Psoas muscle (tissue), 8 donors: ENCODE measurements around the gene PCED1B. TPM values are rescaled to one million over a fixed set of nuclear protein-coding genes. Genes with fewer than 3 reads are reported as not detected.

Experiments used
- ATAC-seq, 4 donors: fragments of 200-7000 bp; cut with Tn5 transposase; one replicate each; pipeline ENCODE4 v1.9.1; 2020; ENCODE audit warnings: moderate library complexity in 3 of 4, mild to moderate bottlenecking in 2 of 4
- DNase-seq, 2 donors: peaks; one replicate each; pipeline ENCODE4 v3.0.0-alpha.2; 2020
- H3K27ac ChIP-seq: fragments of 200-600 bp; one replicate; pipeline ENCODE4 v1.8.0; 2022
- H3K27me3 ChIP-seq, 3 donors: fragments of 200-600 bp in 1 of 3; one replicate each; pipeline versions ENCODE4 v1.6.1 to v1.8.0; 2013 to 2022; ENCODE audit warnings: low read length in 2 of 3, mild to moderate bottlenecking in 2 of 3, moderate library complexity in 1 of 3; ENCODE audit not compliant: insufficient read depth in 3 of 3
- H3K36me3 ChIP-seq, 2 donors: fragments of 200-600 bp in 1 of 2; one replicate each; pipeline versions ENCODE4 v1.6.1 to v1.8.0; 2013 to 2022; ENCODE audit warnings: low read depth in 1 of 2, mild to moderate bottlenecking in 1 of 2, moderate library complexity in 1 of 2; ENCODE audit not compliant: insufficient read depth in 1 of 2
- H3K4me1 ChIP-seq: fragments of 200-600 bp; one replicate; pipeline ENCODE4 v1.8.0; 2022
- H3K4me3 ChIP-seq: fragments of 200-600 bp; one replicate; pipeline ENCODE4 v1.8.0; 2022; ENCODE audit warnings: mild to moderate bottlenecking
- H3K9me3 ChIP-seq: fragments of 200-600 bp; one replicate; pipeline ENCODE4 v1.8.0; 2022
- CTCF ChIP-seq: fragments of 200-600 bp; IDR thresholded peaks from one replicate; pipeline ENCODE4 v1.8.0; 2022; ENCODE audit warnings: antibody characterized with exemption
- WGBS, 3 donors: extraction: QIAGEN DNeasy Blood & Tissue Kit; methylation state at CpG; one replicate each; pipeline versions ENCODE4 v1.1.6 to v1.1.7; 2013; 5-methylcytosine and 5-hydroxymethylcytosine counted together
- intact Hi-C, 2 donors: fragments of 100-400 bp; cut with DNase I; formaldehyde crosslinking; loops; one replicate each; pipeline versions ENCODE4 v1.11.0 to v1.14.2; 2022
- polyA plus RNA-seq, 3 donors: library from polyadenylated mRNA; stranded (reverse); fragments of 200-250 nt; gene quantifications; one replicate each; pipeline ENCODE4 v1.2.3, GENCODE V29; 2013
- total RNA-seq, 4 donors: library from RNA; stranded (reverse); fragmentation: NEBNext Ultra II Directional in 2 of 4; extraction: Animal tissue kit (Norgen Biotek cat#: 25700) in 2 of 4; gene quantifications; one replicate each; pipeline versions ENCODE4 v1.2.1 to v1.2.4, GENCODE V29; 2021 to 2023
- donor health status: healthy with polysubstance abuse.
- donor health status: DM: no; HTN: no; CAD: no; lungs with moderate emphysema.
- donor health status: Bipolar disorder and iron deficiency.
- donor health status: healthy.
- donor health status: DM: yes; HTN: yes; CAD: no.
- donor health status: DM: no; HTN: no; CAD: no.
- donor health status: DM: no; HTN: no; CAD: no.
- donor health status: DM: yes; HTN: yes; CAD: no.

The PCED1B gene
- total and polyA plus RNA-seq, 7 donors, result 0.18 to 1.2 (median 0.38) TPM

- 96 to 97% (median 97%) methylated on average over 46 to 48 of the region's 48 CpGs for whole genome bisulfite sequencing, 3 donors
- no peak for TF ChIP-seq CTCF
- no peak for DNase-seq
- Histone ChIP-seq H3K4me1 (no peaks in the 10 kb centered on the region), H3K36me3 (no peaks in the 10 kb centered on the region), H3K9me3 (no peaks in the 10 kb centered on the region), H3K27ac (no peak overlapping the region), H3K4me3 (no peak overlapping the region), H3K27me3 (no peaks in the 10 kb centered on the region)
- intact Hi-C loops, result no loop called here
- no peak for ATAC-seq
Measured at GRCh38 chr12:47235258-47236040, 156.0 kb downstream of the PCED1B start.

GRCh38 chr12:47236109-47236714, 156.8 kb downstream of the PCED1B start:
- ATAC-seq, result no peak
- DNase-seq, result no peak
- 83 to 87% (median 85%) methylated on average over 13 of the region's 13 CpGs for WGBS, 3 donors

GRCh38 chr12:47237751-47238211, 158.4 kb downstream of the PCED1B start:
- Histone ChIP-seq H3K4me1 (no peaks in the 10 kb centered on the region), H3K27ac (no peak overlapping the region), H3K9me3 (no peaks in the 10 kb centered on the region), H3K36me3 (no peaks in the 10 kb centered on the region), H3K27me3 (no peaks in the 10 kb centered on the region), H3K4me3 (no peak overlapping the region)
- ATAC-seq (no peak), DNase-seq (no peak)
- intact Hi-C loops, result no loop called here
- TF ChIP-seq CTCF, result no peak
- WGBS, 3 donors, result 61 to 75% (median 67%) methylated on average over 1 of the region's 1 CpG

More at GRCh38 chr12:47236109-47236714, 156.8 kb downstream of the PCED1B start:
- H3K27me3 ChIP-seq, result no peaks in the 10 kb centered on the region
- TF ChIP-seq CTCF, result no peak
- intact Hi-C loops, result no loop called here
- H3K4me1 ChIP-seq, result no peaks in the 10 kb centered on the region
- no peaks in the 10 kb centered on the region for H3K36me3 ChIP-seq
- no peaks in the 10 kb centered on the region for H3K9me3 ChIP-seq
- H3K27ac ChIP-seq, result no peak overlapping the region
- no peak overlapping the region for H3K4me3 ChIP-seq

GRCh38 chr12:47238669-47239114, 159.3 kb downstream of the PCED1B start:
- Histone ChIP-seq H3K4me1 (no peaks in the 10 kb centered on the region), H3K36me3 (no peaks in the 10 kb centered on the region), H3K4me3 (no peak overlapping the region), H3K27me3 (no peaks in the 10 kb centered on the region), H3K9me3 (no peaks in the 10 kb centered on the region), H3K27ac (no peak overlapping the region)
- intact Hi-C loops, result no loop called here
- no peak for TF ChIP-seq CTCF
- ATAC-seq, result no peak
- no peak for DNase-seq
